Measurements from ENCODE around the gene CD70.
"Not testable (repeated sequence)": the region's sequence is repeated elsewhere in the genome, so short reads cannot be mapped to it uniquely, and the experiment has no call there.

- TF ChIP-seq CTCF (optimal IDR thresholded peaks at IDR 0.05 in 1 of 3, IDR thresholded peaks at IDR 0.05 in 1 of 3, conservative IDR thresholded peaks at IDR 0.05 in 1 of 3; ENCODE audit: extremely low read depth in 1 of 3, insufficient read depth in 2 of 3, low read length in 3 of 3); EZH2 (IDR thresholded peaks at IDR 0.05; ENCODE audit: low read length): not testable (repeated sequence)
Measured at GRCh38 chr19:6550679-6551078, 40.3 kb downstream of the CD70 start.

Measured in keratinocyte (primary cell).